HCT116 (cell line): Measurements from ENCODE around the gene EGLN3. TPM values are rescaled to one million over a fixed set of nuclear protein-coding genes. Genes with fewer than 3 reads are reported as not detected.

Experiments
- ATAC-seq: fragments of 200-7000 bp; cut with Tn5 transposase; 2 replicates; pipeline ENCODE4 v1.9.1; 2020; ENCODE audit warnings: mild to moderate bottlenecking, moderate library complexity
- BruUV-seq: library from RNA; stranded (reverse); fragments of 400-500 nt; replicated peaks from 2 replicates; lab custom pipeline; 2021; lab: Mats Ljungman, UMichigan
- CTCF ChIA-PET: fragments of 300-600 bp; sonication (Branson Sonifier 250); formaldehyde crosslinking; loops from one replicate; lab custom pipeline; 2021; ENCODE audit warnings: antibody characterized with exemption; lab: Charles Lee
- POLR2A ChIA-PET: fragments of 300-600, 350-600 bp; sonication (Branson Sonifier 250); formaldehyde crosslinking; loops from one replicate; lab custom pipeline; 2021; ENCODE audit warnings: antibody characterized with exemption; lab: Charles Lee
- RAD21 ChIA-PET, 2 experiments: fragments of 300-600 bp; sonication (Branson Sonifier 250); formaldehyde crosslinking; loops; one replicate each; lab custom pipeline; 2023; ENCODE audit warnings: low total read pairs in 2 of 2; ENCODE audit not compliant: uncharacterized antibody in 2 of 2, unreplicated experiment in 2 of 2, low non-redundant PET in 1 of 2; lab: Charles Lee
- DNase-seq: peaks from one replicate; pipeline ENCODE4 v3.0.0-alpha.2; 2010; ENCODE audit warnings: low read depth, low spot score
- H2AFZ ChIP-seq: fragments of 200-600 bp; shearing (Covaris generic), sonication (generic); 2 replicates; pipeline ENCODE4 v1.6.1; 2017; ENCODE audit warnings: low read depth, mixed run types, mixed read lengths, antibody characterized with exemption, low read length; ENCODE audit not compliant: poor library complexity, severe bottlenecking
- H3K27ac ChIP-seq: 2 replicates; pipeline ENCODE4 v1.5.1; 2012; ENCODE audit warnings: low read depth, low read length
- H3K27me3 ChIP-seq: fragments of 200-600 bp; sonication (generic); 2 replicates; pipeline ENCODE4 v1.6.1; 2016; ENCODE audit warnings: mixed run types, low read length, mixed read lengths; ENCODE audit not compliant: insufficient read depth
- H3K36me3 ChIP-seq, 2 experiments: fragments of 200-500 bp in 1 of 2; fragments of 200-600 bp in 1 of 2; sonication (Bioruptor generic) in 1 of 2; sonication (generic) in 1 of 2; 2 replicates each; pipeline versions ENCODE4 v1.5.1 to v1.6.1; 2014 to 2016; ENCODE audit warnings: low read length in 2 of 2, inconsistent platforms in 1 of 2, mixed read lengths in 1 of 2, mixed run types in 1 of 2; ENCODE audit not compliant: insufficient read depth in 2 of 2, control insufficient read depth in 1 of 2
- H3K4me1 ChIP-seq, 2 experiments: fragments of 200-600 bp in 1 of 2; sonication (generic) in 1 of 2; 2 replicates each; pipeline versions ENCODE4 v1.5.1 to v1.6.1; 2012 to 2017; ENCODE audit warnings: low read length in 2 of 2, inconsistent platforms in 1 of 2, mild to moderate bottlenecking in 1 of 2, mixed read lengths in 1 of 2, mixed run types in 1 of 2, moderate library complexity in 1 of 2; ENCODE audit not compliant: insufficient read depth in 2 of 2, control insufficient read depth in 1 of 2
- H3K4me2 ChIP-seq: fragments of 200-600 bp; sonication (generic); 2 replicates; pipeline ENCODE4 v1.6.1; 2017; ENCODE audit warnings: mixed run types, low read length, mixed read lengths
- H3K4me3 ChIP-seq, 2 experiments: fragments of 200-600 bp in 1 of 2; sonication (generic) in 1 of 2; replicated peaks in 1 of 2; 2 replicates each; pipeline ENCODE4 v1.5.1; 2011 to 2016; ENCODE audit warnings: low read length in 2 of 2, control low read depth in 1 of 2, low read depth in 1 of 2, mild to moderate bottlenecking in 1 of 2, mixed read lengths in 1 of 2, mixed run types in 1 of 2
- H3K79me2 ChIP-seq: fragments of 200-600 bp; sonication (generic); 2 replicates; pipeline ENCODE4 v1.6.1; 2017; ENCODE audit warnings: mild to moderate bottlenecking, mixed run types, low read length, moderate library complexity, mixed read lengths; ENCODE audit not compliant: insufficient read depth
- H3K9ac ChIP-seq: fragments of 200-600 bp; sonication (generic); 2 replicates; pipeline ENCODE4 v1.6.1; 2016; ENCODE audit warnings: low read length, mixed read lengths
- H3K9me2 ChIP-seq: fragments of 200-600 bp; sonication (generic), shearing (Covaris generic); 2 replicates; pipeline ENCODE4 v1.6.1; 2017; ENCODE audit warnings: mixed run types, mild to moderate bottlenecking, moderate library complexity; ENCODE audit not compliant: insufficient read depth
- H3K9me3 ChIP-seq, 2 experiments: fragments of 200-500 bp in 1 of 2; fragments of 200-600 bp in 1 of 2; sonication (Bioruptor generic) in 1 of 2; sonication (generic) in 1 of 2; 2 replicates each; pipeline ENCODE4 v1.6.1; 2014 to 2017; ENCODE audit warnings: low read length in 2 of 2, mixed read lengths in 2 of 2, inconsistent platforms in 1 of 2, low read depth in 1 of 2, mild to moderate bottlenecking in 1 of 2, mixed run types in 1 of 2, moderate library complexity in 1 of 2; ENCODE audit not compliant: control insufficient read depth in 1 of 2, insufficient read depth in 1 of 2
- H4K20me1 ChIP-seq: fragments of 200-600 bp; sonication (generic), shearing (Covaris generic); 2 replicates; pipeline ENCODE4 v1.6.1; 2017; ENCODE audit warnings: mixed run types, mild to moderate bottlenecking, moderate library complexity; ENCODE audit not compliant: insufficient read depth
- CBX3 ChIP-seq: IDR thresholded peaks from 2 replicates; pipeline ENCODE4 v1.6.1; 2012; ENCODE audit warnings: low read depth
- CEBPB ChIP-seq: IDR thresholded peaks from 2 replicates; pipeline ENCODE4 v1.6.1; 2012; ENCODE audit warnings: low read depth
- ELF1 ChIP-seq: IDR thresholded peaks from 2 replicates; pipeline ENCODE4 v1.6.1; 2012; ENCODE audit warnings: low read depth, borderline replicate concordance
- RAD21 ChIP-seq: IDR thresholded peaks from 2 replicates; pipeline ENCODE4 v1.6.1; 2012; ENCODE audit warnings: low read depth, mild to moderate bottlenecking
- SP1 ChIP-seq: IDR thresholded peaks from 2 replicates; pipeline ENCODE4 v1.6.1; 2012; ENCODE audit warnings: low read depth
- SRF ChIP-seq: IDR thresholded peaks from 2 replicates; pipeline ENCODE4 v1.6.1; 2012; ENCODE audit warnings: low read depth
- TCF7L2 ChIP-seq: IDR thresholded peaks from 2 replicates; pipeline ENCODE4 v1.7.0; 2011; ENCODE audit warnings: borderline replicate concordance, inconsistent platforms; ENCODE audit not compliant: insufficient read depth, insufficient read length; ENCODE audit errors: extremely low read depth
- ZNF274 ChIP-seq: fragments of 200-500 bp; sonication (Bioruptor generic); IDR thresholded peaks from 2 replicates; pipeline ENCODE4 v1.6.1; 2014; ENCODE audit warnings: mild to moderate bottlenecking, low read depth, low read length, inconsistent platforms
- intact Hi-C: fragments of 100-400 bp; cut with micrococcal nuclease; formaldehyde crosslinking; loops from 2 replicates; pipeline ENCODE4 v1.10.0; 2022
- total RNA-seq: library from RNA; stranded (reverse); gene quantifications from one replicate; pipeline ENCODE4 v1.2.1, GENCODE V29; 2021; ENCODE audit not compliant: unreplicated experiment

Gene EGLN3
- total RNA-seq, 1 experiment from 2014 or later: 13.6 TPM

GRCh38 chr14:33914676-33915516, 36.0 kb downstream of the EGLN3 start (continued):
- TF ChIP-seq TCF7L2 (peak; percentile 50), ZNF274 (no peak), RAD21 (no peak), ELF1 (no peak)

GRCh38 chr14:33911046-33911445, 39.8 kb downstream of the EGLN3 start:
- no peak overlapping the region for H2AFZ ChIP-seq
- BruUV-seq: no TSS peak
- TF ChIP-seq TCF7L2: no peak
- no peak for TF ChIP-seq CBX3
- H4K20me1 ChIP-seq: no peaks in the 10 kb centered on the region
- ChIA-PET RAD21 (no interaction called here), POLR2A (no interaction called here), CTCF (no interaction called here)
- no peak for ATAC-seq
- intact Hi-C loops: no loop called here
- H3K79me2 ChIP-seq: no peaks in the 10 kb centered on the region
- peaks cover 10 to 17% of the 10 kb centered on the region in 2 experiments for H3K4me1 ChIP-seq
- DNase-seq: no peak
- H3K9ac ChIP-seq: no peak overlapping the region
- H3K36me3 ChIP-seq: no peaks in the 10 kb centered on the region
- no peaks in the 10 kb centered on the region for H3K9me3 ChIP-seq
- H3K27me3 ChIP-seq: no peaks in the 10 kb centered on the region
- no peaks in the 10 kb centered on the region for H3K9me2 ChIP-seq
- H3K27ac ChIP-seq: no peak overlapping the region
- no peak overlapping the region for H3K4me3 ChIP-seq
- no peak overlapping the region for H3K4me2 ChIP-seq

GRCh38 chr14:33910435-33910834, 40.4 kb downstream of the EGLN3 start:
- ChIA-PET POLR2A (no interaction called here), CTCF (no interaction called here)
- intact Hi-C loops: no loop called here

More at GRCh38 chr14:33910435-33910834, 40.4 kb downstream of the EGLN3 start:
- no peaks in the 10 kb centered on the region for H3K79me2 ChIP-seq
- H3K4me2 ChIP-seq: no peak overlapping the region
- H3K9me2 ChIP-seq: no peaks in the 10 kb centered on the region
- H3K27me3 ChIP-seq: no peaks in the 10 kb centered on the region
- TF ChIP-seq CBX3 (no peak), SP1 (no peak), CEBPB (no peak), ELF1 (no peak), SRF (no peak)
- no peaks in the 10 kb centered on the region for H3K9me3 ChIP-seq
- DNase-seq (no peak), ATAC-seq (no peak)
- peaks cover 6 to 11% of the 10 kb centered on the region in 2 experiments for H3K4me1 ChIP-seq
- RAD21 ChIA-PET: no interaction called here
- H3K36me3 ChIP-seq: no peaks in the 10 kb centered on the region
- no peak overlapping the region for H3K4me3 ChIP-seq
- no TSS peak for BruUV-seq
- no peak overlapping the region for H2AFZ ChIP-seq
- no peak overlapping the region for H3K9ac ChIP-seq
- H4K20me1 ChIP-seq: no peaks in the 10 kb centered on the region
- no peak overlapping the region for H3K27ac ChIP-seq
